T-helper 22 cell (primary cell): ENCODE data around the gene MYPN.
"Not testable (repeated sequence)": the region's sequence is repeated elsewhere in the genome, so short reads cannot be mapped to it uniquely, and the experiment has no call there.

Experiments
- DNase-seq: peaks from one replicate; pipeline ENCODE4 v3.0.0-alpha.2; 2020; ENCODE audit warnings: low read depth

The MYPN gene

GRCh38 chr10:68137171-68137570 lies 27.9 kb downstream of the MYPN start:
- DNase-seq, result no peak

GRCh38 chr10:68138526-68138925 lies 29.2 kb downstream of the MYPN start:
- no peak for DNase-seq

GRCh38 chr10:68139448-68140272 lies 30.4 kb downstream of the MYPN start:
- no peak for DNase-seq

- DNase-seq, result no peak
These were observed 33.5 kb downstream of the MYPN start for GRCh38 chr10:68142761-68143160.

- no peak for DNase-seq
These were observed 35.4 kb downstream of the MYPN start for GRCh38 chr10:68144709-68145108.

- no peak for DNase-seq
These were observed 36.4 kb downstream of the MYPN start for GRCh38 chr10:68145705-68146104.

- no peak for DNase-seq
These were observed 36.8 kb downstream of the MYPN start for GRCh38 chr10:68146133-68146532.

- no peak for DNase-seq
These were observed 42.2 kb downstream of the MYPN start for GRCh38 chr10:68151453-68151852.

- no peak for DNase-seq
These were observed 44.4 kb downstream of the MYPN start for GRCh38 chr10:68153473-68154210.

GRCh38 chr10:68154211-68154497 lies 44.9 kb downstream of the MYPN start:
- DNase-seq, result no peak

GRCh38 chr10:68155615-68156210 lies 46.4 kb downstream of the MYPN start:
- DNase-seq, result no peak

GRCh38 chr10:68156373-68157185 lies 47.3 kb downstream of the MYPN start:
- peak; percentile 2 for DNase-seq

GRCh38 chr10:68157522-68157921 lies 48.2 kb downstream of the MYPN start:
- not testable (repeated sequence) for DNase-seq

GRCh38 chr10:68158031-68158430 lies 48.7 kb downstream of the MYPN start:
- DNase-seq, result no peak

GRCh38 chr10:68163735-68164134 lies 54.4 kb downstream of the MYPN start:
- DNase-seq, result no peak

- DNase-seq, result no peak
These were observed 56.4 kb downstream of the MYPN start for GRCh38 chr10:68165643-68166042.

- DNase-seq, result no peak
These were observed 57.7 kb downstream of the MYPN start for GRCh38 chr10:68166871-68167585.

GRCh38 chr10:68167586-68168189 lies 58.4 kb downstream of the MYPN start:
- no peak for DNase-seq

GRCh38 chr10:68171539-68172080 lies 62.3 kb downstream of the MYPN start:
- DNase-seq, result no peak

- DNase-seq, result no peak
These were observed 63.0 kb downstream of the MYPN start for GRCh38 chr10:68172324-68172723.

GRCh38 chr10:68175949-68176348 lies 66.7 kb downstream of the MYPN start:
- no peak for DNase-seq
